ENCODE results near the gene NF2.

- no peak for TF ChIP-seq CTCF (IDR thresholded peaks at IDR 0.05)
- TF ChIP-seq POLR2A (IDR thresholded peaks at IDR 0.05) = no peak
Observed at GRCh38 chr22:29630987-29631386, 27.6 kb downstream of the NF2 start.

All from testis (tissue), 2 donors.